Fibroblast of lung (primary cell): Measurements from ENCODE around the gene MANEAL. TPM values are rescaled to one million over a fixed set of nuclear protein-coding genes. Genes with fewer than 3 reads are reported as not detected.

ENCODE experiments used
- DNase-seq, 2 donors: peaks; one replicate each; pipeline versions ENCODE4 v3.0.0 to v3.0.0-alpha.2; 2010; ENCODE audit warnings: low read depth in 2 of 2
- H2AFZ ChIP-seq: 2 replicates; pipeline ENCODE4 v1.5.1; 2012; ENCODE audit warnings: low read length, control low read depth, inconsistent platforms
- H3K27ac ChIP-seq: 2 replicates; pipeline ENCODE4 v1.5.1; 2011; ENCODE audit warnings: low read length, control low read depth; ENCODE audit not compliant: insufficient read depth
- H3K27me3 ChIP-seq: 2 replicates; pipeline ENCODE4 v1.5.1; 2011; ENCODE audit warnings: mild to moderate bottlenecking, low read length; ENCODE audit not compliant: control insufficient read depth, insufficient read depth
- H3K36me3 ChIP-seq: 2 replicates; pipeline ENCODE4 v1.5.1; 2011; ENCODE audit warnings: low read length; ENCODE audit not compliant: control insufficient read depth, insufficient read depth
- H3K4me1 ChIP-seq: 2 replicates; pipeline ENCODE4 v1.5.1; 2011; ENCODE audit warnings: low read length; ENCODE audit not compliant: control insufficient read depth, insufficient read depth; ENCODE audit errors: extremely low read depth
- H3K4me2 ChIP-seq: 2 replicates; pipeline ENCODE4 v1.5.1; 2011; ENCODE audit warnings: low read length, control low read depth; ENCODE audit not compliant: insufficient read depth; ENCODE audit errors: extremely low read depth
- H3K4me3 ChIP-seq, 4 experiments: fragments of 200-600 bp in 1 of 4; sonication (generic) in 1 of 4; replicated peaks in 1 of 4; 2 replicates each; pipeline ENCODE4 v1.5.1; 2011 to 2016; ENCODE audit warnings: low read length in 4 of 4, low read depth in 3 of 4, mild to moderate bottlenecking in 3 of 4, control low read depth in 2 of 4, inconsistent platforms in 1 of 4, mixed read lengths in 1 of 4; ENCODE audit not compliant: insufficient read depth in 1 of 4; ENCODE audit errors: control extremely low read depth in 1 of 4
- H3K79me2 ChIP-seq: 2 replicates; pipeline ENCODE4 v1.5.1; 2012; ENCODE audit warnings: mild to moderate bottlenecking, low read length, inconsistent platforms; ENCODE audit not compliant: control insufficient read depth, insufficient read depth
- H3K9ac ChIP-seq: 2 replicates; pipeline ENCODE4 v1.5.1; 2011; ENCODE audit warnings: mild to moderate bottlenecking, low read length, control low read depth; ENCODE audit not compliant: insufficient read depth
- H3K9me3 ChIP-seq: 2 replicates; pipeline ENCODE4 v1.5.1; 2012; ENCODE audit warnings: low read depth, low read length; ENCODE audit not compliant: control insufficient read depth, insufficient read depth
- H4K20me1 ChIP-seq: 2 replicates; pipeline ENCODE4 v1.5.1; 2011; ENCODE audit warnings: low read length; ENCODE audit not compliant: control insufficient read depth, insufficient read depth; ENCODE audit errors: extremely low read depth
- CTCF ChIP-seq, 2 donors: IDR thresholded peaks in 1 of 2; conservative IDR thresholded peaks in 1 of 2; 1 replicate in 1 of 2; 2 replicates in 1 of 2; pipeline ENCODE4 v1.5.1; 2011 to 2012; ENCODE audit warnings: low read length in 2 of 2, control low read depth in 1 of 2, inconsistent platforms in 1 of 2, low read depth in 1 of 2, mild to moderate bottlenecking in 1 of 2
- EZH2 ChIP-seq: IDR thresholded peaks from 2 replicates; pipeline ENCODE4 v1.5.1; 2012; ENCODE audit warnings: low read length, control low read depth, mild to moderate bottlenecking; ENCODE audit errors: missing control alignments
- polyA plus RNA-seq, 2 donors: library from polyadenylated mRNA; depleted of rRNA in 1 of 2; stranded (reverse) in 1 of 2; unstranded in 1 of 2; fragments of >200 nt; gene quantifications; 2 replicates each; pipeline ENCODE4 v1.2.1, GENCODE V29; 2011 to 2012; ENCODE audit warnings: missing spikeins in 1 of 2
- total RNA-seq: library from RNA; depleted of rRNA; stranded (reverse); fragments of >200 nt; gene quantifications from 2 replicates; pipeline ENCODE4 v1.2.1, GENCODE V29; 2014

Gene MANEAL
- total and polyA plus RNA-seq, 2 donors (not counting 1 experiment from before 2014, with no cell fraction given) = 0.50 to 0.79 TPM

- no peaks in the 10 kb centered on the region for H3K4me1 ChIP-seq
- no peaks in the 10 kb centered on the region for H3K36me3 ChIP-seq
- no peak for TF ChIP-seq CTCF (conservative IDR thresholded peaks at IDR 0.05 in 1 of 2, IDR thresholded peaks at IDR 0.05 in 1 of 2; ENCODE audit: low read depth in 1 of 2, low read length in 2 of 2)
- no peak for TF ChIP-seq EZH2
- H3K9me3 ChIP-seq = no peaks in the 10 kb centered on the region
- H3K4me3 ChIP-seq = no peak overlapping the region
- no peaks in the 10 kb centered on the region for H3K79me2 ChIP-seq
- H3K27me3 ChIP-seq = peaks cover 17% of the 10 kb centered on the region
- H3K27ac ChIP-seq = no peak overlapping the region
- no peaks in the 10 kb centered on the region for H4K20me1 ChIP-seq
- H3K9ac ChIP-seq = no peak overlapping the region
- no peak overlapping the region for H2AFZ ChIP-seq
- DNase-seq = no peak
- no peak overlapping the region for H3K4me2 ChIP-seq
These were observed 32.1 kb upstream of the MANEAL start for GRCh38 chr1:37761416-37762095.

- no peak overlapping the region for H3K4me2 ChIP-seq
- H3K36me3 ChIP-seq = no peaks in the 10 kb centered on the region
- no peak overlapping the region for H3K4me3 ChIP-seq
- H3K4me1 ChIP-seq = no peaks in the 10 kb centered on the region
- no peak overlapping the region for H3K9ac ChIP-seq
- H2AFZ ChIP-seq = no peak overlapping the region
- no peak for DNase-seq
- no peaks in the 10 kb centered on the region for H3K9me3 ChIP-seq
- no peaks in the 10 kb centered on the region for H3K79me2 ChIP-seq
- no peak overlapping the region for H3K27ac ChIP-seq
- no peak for TF ChIP-seq CTCF (conservative IDR thresholded peaks at IDR 0.05 in 1 of 2, IDR thresholded peaks at IDR 0.05 in 1 of 2; ENCODE audit: low read depth in 1 of 2, low read length in 2 of 2)
- TF ChIP-seq EZH2 = no peak
- H3K27me3 ChIP-seq = peaks cover 21% of the 10 kb centered on the region
- no peaks in the 10 kb centered on the region for H4K20me1 ChIP-seq
These were observed 31.1 kb upstream of the MANEAL start for GRCh38 chr1:37762516-37762915.

- H3K36me3 ChIP-seq = no peaks in the 10 kb centered on the region
- H3K27ac ChIP-seq = no peak overlapping the region
- no peak overlapping the region for H3K4me2 ChIP-seq
- DNase-seq = no peak
- H3K27me3 ChIP-seq = peaks cover 21% of the 10 kb centered on the region
- H3K9ac ChIP-seq = no peak overlapping the region
- no peak overlapping the region for H3K4me3 ChIP-seq
- H3K4me1 ChIP-seq = no peaks in the 10 kb centered on the region
- TF ChIP-seq CTCF (conservative IDR thresholded peaks at IDR 0.05 in 1 of 2, IDR thresholded peaks at IDR 0.05 in 1 of 2; ENCODE audit: low read depth in 1 of 2, low read length in 2 of 2) = no peak
- no peak for TF ChIP-seq EZH2
- no peaks in the 10 kb centered on the region for H3K79me2 ChIP-seq
- H3K9me3 ChIP-seq = no peaks in the 10 kb centered on the region
- no peak overlapping the region for H2AFZ ChIP-seq
- H4K20me1 ChIP-seq = no peaks in the 10 kb centered on the region
These were observed 29.7 kb upstream of the MANEAL start for GRCh38 chr1:37763791-37764413.
